H9 (cell line): Measurements from ENCODE around the gene CRISPLD2. TPM values are rescaled to one million over a fixed set of nuclear protein-coding genes. Genes with fewer than 3 reads are reported as not detected.

Experiments used
- DNase-seq: peaks from one replicate; pipeline ENCODE4 v3.0.0-alpha.2; 2017
- H2AFZ ChIP-seq: one replicate; pipeline ENCODE4 v1.6.1; 2013; ENCODE audit warnings: mild to moderate bottlenecking, low read length, control low read depth, moderate library complexity
- H2AK5ac ChIP-seq: 2 replicates; pipeline ENCODE4 v1.6.1; 2013; ENCODE audit warnings: low read length, control low read depth, mixed read lengths; ENCODE audit not compliant: insufficient read length
- H2BK120ac ChIP-seq: one replicate; pipeline ENCODE4 v1.6.1; 2013; ENCODE audit warnings: low read depth, mild to moderate bottlenecking, low read length, control low read depth, inconsistent platforms; ENCODE audit not compliant: poor library complexity, severe bottlenecking
- H2BK12ac ChIP-seq: 2 replicates; pipeline ENCODE4 v1.6.1; 2013; ENCODE audit warnings: low read length, control low read depth, mixed read lengths, low read depth; ENCODE audit not compliant: insufficient read length
- H2BK15ac ChIP-seq: 2 replicates; pipeline ENCODE4 v1.6.1; 2013; ENCODE audit warnings: low read depth, low read length, control low read depth
- H2BK20ac ChIP-seq: one replicate; pipeline ENCODE4 v1.6.1; 2013; ENCODE audit warnings: low read depth, mild to moderate bottlenecking, low read length, control low read depth, inconsistent platforms; ENCODE audit not compliant: poor library complexity, severe bottlenecking
- H2BK5ac ChIP-seq: 2 replicates; pipeline ENCODE4 v1.6.1; 2013; ENCODE audit warnings: low read length, control low read depth, mixed read lengths; ENCODE audit not compliant: insufficient read length
- H3K14ac ChIP-seq: 2 replicates; pipeline ENCODE4 v1.6.1; 2013; ENCODE audit warnings: low read length, control low read depth; ENCODE audit not compliant: insufficient read depth
- H3K18ac ChIP-seq: 2 replicates; pipeline ENCODE4 v1.6.1; 2013; ENCODE audit warnings: low read depth, mild to moderate bottlenecking, mixed read lengths, low read length, control low read depth; ENCODE audit not compliant: insufficient read length
- H3K23ac ChIP-seq: 2 replicates; pipeline ENCODE4 v1.6.1; 2013; ENCODE audit warnings: low read length, control low read depth, mixed read lengths, low read depth; ENCODE audit not compliant: insufficient read length
- H3K23me2 ChIP-seq: 2 replicates; pipeline ENCODE4 v1.6.1; 2013; ENCODE audit warnings: low read depth, mild to moderate bottlenecking, mixed read lengths, low read length, control low read depth; ENCODE audit not compliant: insufficient read length, poor library complexity, severe bottlenecking
- H3K27ac ChIP-seq: 2 replicates; pipeline ENCODE4 v1.5.1; 2013; ENCODE audit warnings: low read length, control low read depth, mixed read lengths, low read depth; ENCODE audit not compliant: insufficient read length
- H3K27me3 ChIP-seq: 2 replicates; pipeline ENCODE4 v1.6.1; 2013; ENCODE audit warnings: low read length, control low read depth, inconsistent platforms; ENCODE audit not compliant: insufficient read depth
- H3K4ac ChIP-seq: 2 replicates; pipeline ENCODE4 v1.6.1; 2013; ENCODE audit warnings: low read depth, mild to moderate bottlenecking, control low read depth, inconsistent platforms, low read length, moderate library complexity
- H3K4me1 ChIP-seq: 2 replicates; pipeline ENCODE4 v1.6.1; 2013; ENCODE audit warnings: low read length, control low read depth, inconsistent platforms; ENCODE audit not compliant: insufficient read depth
- H3K4me2 ChIP-seq: 2 replicates; pipeline ENCODE4 v1.6.1; 2013; ENCODE audit warnings: low read length, control low read depth, mixed read lengths; ENCODE audit not compliant: insufficient read length, insufficient read depth
- H3K56ac ChIP-seq: 2 replicates; pipeline ENCODE4 v1.6.1; 2013; ENCODE audit warnings: low read depth, mild to moderate bottlenecking, mixed read lengths, low read length, control low read depth; ENCODE audit not compliant: insufficient read length
- H3K79me1 ChIP-seq: 2 replicates; pipeline ENCODE4 v1.6.1; 2013; ENCODE audit warnings: low read depth, mild to moderate bottlenecking, moderate library complexity, low read length, control low read depth, inconsistent platforms; ENCODE audit not compliant: insufficient read depth, poor library complexity, severe bottlenecking
- H3K79me2 ChIP-seq: 2 replicates; pipeline ENCODE4 v1.6.1; 2013; ENCODE audit warnings: low read length, control low read depth, inconsistent platforms; ENCODE audit not compliant: insufficient read depth
- H3K9ac ChIP-seq: 2 replicates; pipeline ENCODE4 v1.6.1; 2013; ENCODE audit warnings: low read length, control low read depth, mixed read lengths; ENCODE audit not compliant: insufficient read length; ENCODE audit errors: extremely low read depth
- H3K9me3 ChIP-seq: one replicate; pipeline ENCODE4 v1.6.1; 2013; ENCODE audit warnings: low read depth, low read length, inconsistent platforms; ENCODE audit not compliant: control insufficient read depth
- H3T11ph ChIP-seq: one replicate; pipeline ENCODE4 v1.6.1; 2013; ENCODE audit warnings: mild to moderate bottlenecking, low read length, control low read depth, inconsistent platforms
- H4K20me1 ChIP-seq: one replicate; pipeline ENCODE4 v1.6.1; 2013; ENCODE audit not compliant: control insufficient read depth, insufficient read length, insufficient read depth
- H4K5ac ChIP-seq: 2 replicates; pipeline ENCODE4 v1.6.1; 2013; ENCODE audit warnings: low read depth, mild to moderate bottlenecking, mixed read lengths, low read length, control low read depth; ENCODE audit not compliant: insufficient read length
- H4K8ac ChIP-seq: replicated peaks from 2 replicates; pipeline ENCODE4 v1.6.1; 2013; ENCODE audit warnings: low read length, control low read depth, mixed read lengths, low read depth; ENCODE audit not compliant: insufficient read length
- H4K91ac ChIP-seq: 2 replicates; pipeline ENCODE4 v1.6.1; 2013; ENCODE audit warnings: low read depth, mild to moderate bottlenecking, moderate library complexity, mixed read lengths, low read length, control low read depth; ENCODE audit not compliant: insufficient read length
- H3K27ac Mint-ChIP-seq, 3 experiments: 2 replicates in 2 of 3; 3 replicates in 1 of 3; pipeline ENCODE4 v1.8.0; 2020 to 2021; ENCODE audit warnings: mixed read lengths in 3 of 3, mild to moderate bottlenecking in 1 of 3, moderate library complexity in 1 of 3
- H3K27me3 Mint-ChIP-seq: 2 replicates; pipeline ENCODE4 v1.8.0; 2021; ENCODE audit warnings: low read depth, mild to moderate bottlenecking, moderate library complexity, mixed read lengths
- H3K36me3 Mint-ChIP-seq, 3 experiments: 2 replicates in 2 of 3; 3 replicates in 1 of 3; pipeline ENCODE4 v1.8.0; 2020 to 2021; ENCODE audit warnings: low read depth in 3 of 3, mixed read lengths in 3 of 3; ENCODE audit not compliant: insufficient read depth in 1 of 3
- H3K4me1 Mint-ChIP-seq, 2 experiments: 2 replicates each; pipeline ENCODE4 v1.8.0; 2020; ENCODE audit warnings: mixed read lengths in 2 of 2
- H3K4me3 Mint-ChIP-seq, 2 experiments: 2 replicates in 1 of 2; 3 replicates in 1 of 2; pipeline ENCODE4 v1.8.0; 2020 to 2021; ENCODE audit warnings: mild to moderate bottlenecking in 2 of 2, mixed read lengths in 2 of 2, moderate library complexity in 1 of 2
- H3K9me3 Mint-ChIP-seq, 2 experiments: 2 replicates in 1 of 2; 3 replicates in 1 of 2; pipeline ENCODE4 v1.8.0; 2020; ENCODE audit warnings: mild to moderate bottlenecking in 2 of 2, mixed read lengths in 2 of 2, moderate library complexity in 1 of 2
- WGBS: extraction: QIAGEN DNeasy Blood & Tissue Kit; methylation state at CpG from one replicate; pipeline ENCODE4 v1.1.7; 2013; ENCODE audit warnings: missing lambda C conversion rate, low lambda C conversion rate, mixed read lengths; ENCODE audit not compliant: insufficient read length; ENCODE audit errors: extremely low coverage; 5-methylcytosine and 5-hydroxymethylcytosine counted together
- total RNA-seq: library from RNA; stranded (reverse); gene quantifications from 2 replicates; pipeline ENCODE4 v1.2.1, GENCODE V29; 2021
- TF ChIP-seq, protein P1 (sequence below): fragments of 200-600 bp; sonication (generic); conservative IDR thresholded peaks from 3 replicates; pipeline ENCODE4 v1.8.0; 2021; ENCODE audit warnings: antibody characterized with exemption, mild to moderate bottlenecking

CRISPLD2 gene
- total RNA-seq, 1 experiment from 2014 or later: 2.3 TPM

DNA sequence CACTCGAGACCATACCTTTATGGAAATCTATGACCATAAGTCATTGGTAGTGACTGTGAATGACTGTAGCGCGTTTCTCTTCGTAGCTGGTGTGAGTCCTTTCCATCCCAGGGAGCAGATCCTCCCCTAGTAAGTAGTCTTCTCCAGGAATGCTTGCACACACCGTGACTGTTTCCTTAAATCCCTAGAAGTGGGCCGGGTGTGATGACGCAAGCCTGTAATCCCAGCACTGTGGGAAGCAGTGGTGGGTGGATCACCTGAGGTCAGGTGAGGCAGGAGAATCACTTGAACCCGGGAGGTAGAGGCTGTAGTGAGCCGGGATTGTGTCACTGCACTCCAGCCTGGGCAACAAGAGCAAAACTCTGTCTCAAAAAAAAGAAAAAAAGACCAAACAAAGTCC, 70.6 kb downstream of the CRISPLD2 start:
- H4K5ac ChIP-seq: no peak overlapping the region
- no peak overlapping the region for H2BK15ac ChIP-seq
- H3K9me3 ChIP-seq: no peaks in the 10 kb centered on the region
- no peak overlapping the region for H3K27ac Mint-ChIP-seq
- no peaks in the 10 kb centered on the region for H3K23me2 ChIP-seq
- H3K9ac ChIP-seq: no peak overlapping the region
- no peak overlapping the region for H3K56ac ChIP-seq
- no peaks in the 10 kb centered on the region for H3K27me3 ChIP-seq
- H3K14ac ChIP-seq: no peak overlapping the region
- no peak overlapping the region for H3K4ac ChIP-seq
- no peak overlapping the region for H2AFZ ChIP-seq
- no peak overlapping the region for H4K91ac ChIP-seq
- H4K8ac ChIP-seq: no peak overlapping the region
- peaks cover 18 to 20% of the 10 kb centered on the region in 2 experiments for H3K4me1 Mint-ChIP-seq
- H3K4me3 Mint-ChIP-seq: no peak overlapping the region
- no CpG with 5 or more reads among the region's 9 CpGs for WGBS
- no peak overlapping the region for H2BK120ac ChIP-seq
- no peaks in the 10 kb centered on the region; a peak in 1 of 7 replicates for H3K36me3 Mint-ChIP-seq
- no peak for DNase-seq
- H3T11ph ChIP-seq: no peak overlapping the region
- H2BK20ac ChIP-seq: no peak overlapping the region
- H3K27ac ChIP-seq: no peak overlapping the region
- H3K18ac ChIP-seq: no peak overlapping the region
- no peak overlapping the region for H2AK5ac ChIP-seq
- no peak overlapping the region for H3K23ac ChIP-seq
- no peaks in the 10 kb centered on the region for H4K20me1 ChIP-seq
- no peak overlapping the region for H2BK5ac ChIP-seq
- H3K9me3 Mint-ChIP-seq: no peaks in the 10 kb centered on the region
- H3K4me2 ChIP-seq: no peak overlapping the region
- H3K79me2 ChIP-seq: no peaks in the 10 kb centered on the region
- no peaks in the 10 kb centered on the region for H3K79me1 ChIP-seq
- peaks cover 6% of the 10 kb centered on the region for H3K4me1 ChIP-seq
- no peaks in the 10 kb centered on the region for H3K27me3 Mint-ChIP-seq
- no peak overlapping the region for H2BK12ac ChIP-seq
- TF ChIP-seq, protein P1, sequence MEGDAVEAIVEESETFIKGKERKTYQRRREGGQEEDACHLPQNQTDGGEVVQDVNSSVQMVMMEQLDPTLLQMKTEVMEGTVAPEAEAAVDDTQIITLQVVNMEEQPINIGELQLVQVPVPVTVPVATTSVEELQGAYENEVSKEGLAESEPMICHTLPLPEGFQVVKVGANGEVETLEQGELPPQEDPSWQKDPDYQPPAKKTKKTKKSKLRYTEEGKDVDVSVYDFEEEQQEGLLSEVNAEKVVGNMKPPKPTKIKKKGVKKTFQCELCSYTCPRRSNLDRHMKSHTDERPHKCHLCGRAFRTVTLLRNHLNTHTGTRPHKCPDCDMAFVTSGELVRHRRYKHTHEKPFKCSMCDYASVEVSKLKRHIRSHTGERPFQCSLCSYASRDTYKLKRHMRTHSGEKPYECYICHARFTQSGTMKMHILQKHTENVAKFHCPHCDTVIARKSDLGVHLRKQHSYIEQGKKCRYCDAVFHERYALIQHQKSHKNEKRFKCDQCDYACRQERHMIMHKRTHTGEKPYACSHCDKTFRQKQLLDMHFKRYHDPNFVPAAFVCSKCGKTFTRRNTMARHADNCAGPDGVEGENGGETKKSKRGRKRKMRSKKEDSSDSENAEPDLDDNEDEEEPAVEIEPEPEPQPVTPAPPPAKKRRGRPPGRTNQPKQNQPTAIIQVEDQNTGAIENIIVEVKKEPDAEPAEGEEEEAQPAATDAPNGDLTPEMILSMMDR: no peak
